ENCODE data around the gene KLK1. TPM values are rescaled to one million over a fixed set of nuclear protein-coding genes. Genes with fewer than 3 reads are reported as not detected.

KLK1 gene
- total RNA-seq, 1 experiment from 2014 or later: 0.31 TPM

GRCh38 chr19:50859849-50860248, 36.3 kb upstream of the KLK1 start:
- no TSS peak for BruUV-seq (replicated peaks)
- Histone ChIP-seq H3K27me3 (ENCODE audit: control insufficient read depth, insufficient read depth, low read length) (peaks cover 2% of the 10 kb centered on the region; the same call in 1 of the 2 replicates), H3K36me3 (ENCODE audit: control insufficient read depth, insufficient read depth, low read length) (no peaks in the 10 kb centered on the region), H3K4me1 (ENCODE audit: control insufficient read depth, insufficient read depth, low read length) (no peaks in the 10 kb centered on the region), H3K27ac (ENCODE audit: low read length) (no peak overlapping the region), H3K9me3 (ENCODE audit: control insufficient read depth, insufficient read depth, low read depth, low read length) (no peaks in the 10 kb centered on the region), H3K4me3 (ENCODE audit: low read depth in 2 of 2, low read length in 2 of 2) (no peak overlapping the region)
- TF ChIP-seq REST (IDR thresholded peaks at IDR 0.05; ENCODE audit: insufficient read depth in 1 of 2, low read depth in 2 of 2, low read length in 1 of 2) (no peak), SIN3A (IDR thresholded peaks at IDR 0.05; ENCODE audit: borderline replicate concordance, insufficient read depth, low read depth, low read length) (no peak), POLR2AphosphoS5 (IDR thresholded peaks at IDR 0.05; ENCODE audit: low read depth, low read length) (no peak), TCF7L2 (IDR thresholded peaks at IDR 0.05; ENCODE audit: low read depth, low read length) (no peak), CTCF (IDR thresholded peaks at IDR 0.05) (no peak)
- DNase-seq (ENCODE audit: low read depth, low spot score) (no peak), ATAC-seq (no peak)
- ChIA-PET POLR2A (no interaction called here), CTCF (no interaction called here)
- intact Hi-C loops (cut with micrococcal nuclease; ENCODE audit: unreplicated experiment) (no loop called here), in situ Hi-C loops (cut with HindIII; ENCODE audit: low pct_unique_long_range_greater_than_20kb, low sequenced_read_pairs) (no loop called here)

GRCh38 chr19:50858886-50859285, 35.3 kb upstream of the KLK1 start:
- TF ChIP-seq CTCF (IDR thresholded peaks at IDR 0.05): no peak
- no peak for TF ChIP-seq POLR2AphosphoS5 (IDR thresholded peaks at IDR 0.05; ENCODE audit: low read depth, low read length)
- no peak for TF ChIP-seq REST (IDR thresholded peaks at IDR 0.05; ENCODE audit: insufficient read depth in 1 of 2, low read depth in 2 of 2, low read length in 1 of 2)
- no peak for TF ChIP-seq TCF7L2 (IDR thresholded peaks at IDR 0.05; ENCODE audit: low read depth, low read length)
- no peak for TF ChIP-seq SIN3A (IDR thresholded peaks at IDR 0.05; ENCODE audit: borderline replicate concordance, insufficient read depth, low read depth, low read length)
- in situ Hi-C loops (cut with HindIII; ENCODE audit: low pct_unique_long_range_greater_than_20kb, low sequenced_read_pairs) (no loop called here), intact Hi-C loops (cut with micrococcal nuclease; ENCODE audit: unreplicated experiment) (no loop called here)
- Histone ChIP-seq H3K4me1 (ENCODE audit: control insufficient read depth, insufficient read depth, low read length) (no peaks in the 10 kb centered on the region), H3K4me3 (ENCODE audit: low read depth in 2 of 2, low read length in 2 of 2) (no peak overlapping the region), H3K36me3 (ENCODE audit: control insufficient read depth, insufficient read depth, low read length) (no peaks in the 10 kb centered on the region), H3K27ac (ENCODE audit: low read length) (no peak overlapping the region), H3K9me3 (ENCODE audit: control insufficient read depth, insufficient read depth, low read depth, low read length) (no peaks in the 10 kb centered on the region), H3K27me3 (ENCODE audit: control insufficient read depth, insufficient read depth, low read length) (no peaks in the 10 kb centered on the region; the same call in 1 of the 2 replicates)
- ChIA-PET CTCF (no interaction called here), POLR2A (no interaction called here)
- DNase-seq (ENCODE audit: low read depth, low spot score): no peak
- no TSS peak for BruUV-seq (replicated peaks)
- ATAC-seq: no peak

All from Panc1 (cell line).